Stimulated activated CD8-positive, alpha-beta memory T cell treated with anti-CD3 and anti-CD28 coated beads, Interleukin-7, amount 100 ng/mL, for 4 hours (primary cell): Measurements from ENCODE around the gene DNAJC4.

Experiments used
- DNase-seq, 2 donors: peaks; one replicate each; pipeline ENCODE4 v3.0.0-alpha.2; 2020; ENCODE audit warnings: low read depth in 2 of 2

Gene DNAJC4

GRCh38 chr11:64258356-64258755 lies 28.0 kb downstream of the DNAJC4 start:
- no peak for DNase-seq

- no peak for DNase-seq
Observed at GRCh38 chr11:64258946-64259532, 28.7 kb downstream of the DNAJC4 start.

GRCh38 chr11:64259533-64260067 lies 29.3 kb downstream of the DNAJC4 start:
- no peak for DNase-seq

- DNase-seq, result no peak
Observed at GRCh38 chr11:64260147-64260708, 29.9 kb downstream of the DNAJC4 start.

GRCh38 chr11:64261556-64262080 lies 31.3 kb downstream of the DNAJC4 start:
- no peak for DNase-seq

GRCh38 chr11:64262271-64263002 lies 32.1 kb downstream of the DNAJC4 start:
- DNase-seq, result no peak

GRCh38 chr11:64263021-64263946 lies 32.9 kb downstream of the DNAJC4 start:
- no peak for DNase-seq

GRCh38 chr11:64263947-64264317 lies 33.6 kb downstream of the DNAJC4 start:
- no peak for DNase-seq

GRCh38 chr11:64264371-64264852 lies 34.1 kb downstream of the DNAJC4 start:
- no peak for DNase-seq

GRCh38 chr11:64265176-64266160 lies 35.1 kb downstream of the DNAJC4 start:
- DNase-seq, result no peak

- DNase-seq, result no peak
Observed at GRCh38 chr11:64266339-64266738, 36.0 kb downstream of the DNAJC4 start.

- no peak for DNase-seq
Observed at GRCh38 chr11:64267207-64267945, 37.0 kb downstream of the DNAJC4 start.

GRCh38 chr11:64268025-64268892 lies 37.9 kb downstream of the DNAJC4 start:
- DNase-seq, result no peak

- peak in 1 of 2 donors; percentile 38 for DNase-seq
Observed at GRCh38 chr11:64268893-64269539, 38.7 kb downstream of the DNAJC4 start.

GRCh38 chr11:64269540-64270220 lies 39.3 kb downstream of the DNAJC4 start:
- peak; percentile 96 for DNase-seq

- DNase-seq, result no peak
Observed at GRCh38 chr11:64275031-64275800, 44.9 kb downstream of the DNAJC4 start.

- DNase-seq, result no peak
Observed at GRCh38 chr11:64275841-64276240, 45.5 kb downstream of the DNAJC4 start.
